HEK293T (cell line): Measurements from ENCODE around the gene TMEM238L.

Source experiments
- CTCF ChIA-PET: fragments of 350-600 bp; formaldehyde crosslinking; extraction: SDS; loops from one replicate; lab custom pipeline; 2021; ENCODE audit warnings: antibody characterized with exemption, inconsistent platforms; lab: Yijun Ruan, JAX
- POLR2A ChIA-PET: fragments of 350-600 bp; formaldehyde crosslinking; extraction: SDS; loops from one replicate; lab custom pipeline; 2020; ENCODE audit warnings: antibody characterized with exemption, inconsistent platforms; lab: Yijun Ruan, JAX
- DNase-seq: peaks from one replicate; pipeline ENCODE4 v3.0.0; 2012; ENCODE audit warnings: mixed read lengths; ENCODE audit errors: extremely low spot score
- ARNT ChIP-seq: fragments of 450-650 bp; IDR thresholded peaks from 2 replicates; pipeline ENCODE4 v1.6.1; 2017; ENCODE audit warnings: mild to moderate bottlenecking
- BHLHE40 ChIP-seq: fragments of 450-650 bp; IDR thresholded peaks from 2 replicates; pipeline ENCODE4 v1.6.1; 2016; ENCODE audit warnings: mild to moderate bottlenecking, moderate library complexity, borderline replicate concordance
- CTBP1 ChIP-seq: fragments of 450-650 bp; IDR thresholded peaks from 2 replicates; pipeline ENCODE4 v1.6.1; 2016; ENCODE audit warnings: borderline replicate concordance
- ELF4 ChIP-seq: fragments of 450-650 bp; IDR thresholded peaks from 2 replicates; pipeline ENCODE4 v1.6.1; 2017; ENCODE audit warnings: antibody characterized with exemption
- FOXA1 ChIP-seq: fragments of 450-650 bp; IDR thresholded peaks from 2 replicates; pipeline ENCODE4 v1.6.1; 2016; ENCODE audit warnings: mild to moderate bottlenecking
- FOXK2 ChIP-seq: fragments of 450-650 bp; IDR thresholded peaks from 2 replicates; pipeline ENCODE4 v1.6.1; 2016; ENCODE audit warnings: mild to moderate bottlenecking
- FOXM1 ChIP-seq: fragments of 450-650 bp; IDR thresholded peaks from 2 replicates; pipeline ENCODE4 v1.6.1; 2017; ENCODE audit warnings: mild to moderate bottlenecking, borderline replicate concordance
- HDGF ChIP-seq: fragments of 450-650 bp; IDR thresholded peaks from 2 replicates; pipeline ENCODE4 v1.6.1; 2017; ENCODE audit warnings: antibody characterized with exemption, borderline replicate concordance
- L3MBTL2 ChIP-seq: fragments of 450-650 bp; conservative IDR thresholded peaks from 2 replicates; pipeline ENCODE4 v1.6.1; 2016; ENCODE audit warnings: mild to moderate bottlenecking
- LEF1 ChIP-seq: fragments of 450-650 bp; IDR thresholded peaks from 2 replicates; pipeline ENCODE4 v1.6.1; 2017; ENCODE audit warnings: mild to moderate bottlenecking, borderline replicate concordance
- NFRKB ChIP-seq: fragments of 450-650 bp; IDR thresholded peaks from 2 replicates; pipeline ENCODE4 v1.6.1; 2016; ENCODE audit warnings: mild to moderate bottlenecking, moderate library complexity
- PKNOX1 ChIP-seq: fragments of 450-650 bp; IDR thresholded peaks from 2 replicates; pipeline ENCODE4 v1.6.1; 2016
- SP1 ChIP-seq: fragments of 450-650 bp; IDR thresholded peaks from 2 replicates; pipeline ENCODE4 v1.6.1; 2017
- SUZ12 ChIP-seq: fragments of 450-650 bp; IDR thresholded peaks from 2 replicates; pipeline ENCODE4 v1.6.1; 2016; ENCODE audit warnings: mild to moderate bottlenecking
- TARDBP ChIP-seq: fragments of 450-650 bp; IDR thresholded peaks from 2 replicates; pipeline ENCODE4 v1.6.1; 2016
- ZNF384 ChIP-seq: fragments of 450-650 bp; IDR thresholded peaks from 2 replicates; pipeline ENCODE4 v1.6.1; 2016

The TMEM238L gene

DNA sequence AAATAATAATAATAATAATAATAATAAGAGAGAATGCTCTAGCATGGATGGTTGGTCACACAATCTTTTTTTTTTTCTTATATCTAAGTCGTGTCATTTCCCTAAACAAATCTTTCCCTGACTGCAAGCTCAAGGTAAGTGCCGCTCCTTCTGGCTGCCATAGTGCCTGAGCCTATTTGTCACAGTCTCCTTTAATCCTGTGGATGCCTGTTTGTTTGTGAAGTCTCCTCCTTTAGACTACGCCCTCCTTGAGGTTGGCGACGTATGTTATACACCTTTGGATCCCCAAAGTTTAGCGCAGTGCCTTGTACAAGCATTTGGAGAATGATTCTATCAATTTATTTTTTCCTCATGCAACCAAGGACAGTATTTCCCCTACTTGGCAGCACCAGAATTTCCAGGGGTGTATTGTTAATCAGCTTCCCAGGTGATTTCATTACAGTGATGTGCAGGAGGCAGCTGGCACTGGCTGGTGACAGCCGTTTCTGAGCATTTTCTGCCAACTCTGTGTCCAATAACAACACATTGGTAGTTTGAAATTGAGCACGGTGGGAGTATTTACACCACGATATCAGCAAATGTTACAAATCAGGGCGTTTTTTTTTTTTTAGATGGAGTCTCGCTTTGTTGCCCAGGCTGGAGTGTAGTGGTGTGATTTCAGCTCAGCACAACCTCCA lies 26.6 kb downstream of the TMEM238L start:
- POLR2A ChIA-PET, result no interaction called here
- no peak for DNase-seq
- TF ChIP-seq SUZ12, result no peak
- TF ChIP-seq PKNOX1, result no peak
- no peak for TF ChIP-seq NFRKB
- TF ChIP-seq HDGF, result no peak
- no peak for TF ChIP-seq TARDBP
- TF ChIP-seq CTBP1, result no peak
- no peak for TF ChIP-seq FOXK2
- TF ChIP-seq FOXA1, result no peak
- no peak for TF ChIP-seq SP1
- no peak for TF ChIP-seq ELF4
- no peak for TF ChIP-seq BHLHE40
- no peak for TF ChIP-seq L3MBTL2
- no peak for TF ChIP-seq ZNF384
- TF ChIP-seq LEF1, result no peak
- no peak for TF ChIP-seq FOXM1
- no peak for TF ChIP-seq ARNT
- CTCF ChIA-PET, result no interaction called here

DNA sequence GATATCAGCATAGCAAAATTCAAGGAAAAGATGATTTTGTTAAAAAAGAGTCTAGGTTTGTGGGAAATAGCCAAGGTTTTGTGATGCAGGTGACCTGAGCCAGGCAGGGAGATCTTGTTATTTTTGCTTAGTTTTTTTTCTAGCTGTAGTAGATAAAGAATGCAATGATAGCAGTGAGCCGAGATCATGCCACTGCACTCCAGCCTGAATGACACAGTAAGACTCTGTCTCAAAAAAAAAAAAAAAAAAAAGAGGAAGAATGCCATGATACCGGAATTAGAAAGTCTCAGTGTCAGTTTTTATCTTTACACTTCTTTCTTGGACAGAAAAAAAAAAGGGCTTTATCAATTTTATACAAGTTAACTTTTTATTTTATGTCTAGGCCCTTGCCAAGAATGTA lies 27.5 kb downstream of the TMEM238L start:
- ChIA-PET POLR2A (no interaction called here), CTCF (no interaction called here)
- DNase-seq, result no peak
- TF ChIP-seq FOXA1 (no peak), SP1 (no peak), BHLHE40 (no peak), PKNOX1 (no peak), FOXM1 (no peak), FOXK2 (no peak), NFRKB (no peak), SUZ12 (no peak), TARDBP (no peak), ARNT (no peak), ZNF384 (no peak), HDGF (no peak), LEF1 (no peak), L3MBTL2 (no peak), ELF4 (no peak), CTBP1 (no peak)

- no peak for DNase-seq
- POLR2A ChIA-PET, result no interaction called here
- CTCF ChIA-PET, result no interaction called here
- TF ChIP-seq ELF4, result no peak
- no peak for TF ChIP-seq FOXA1
- TF ChIP-seq ZNF384, result no peak
- TF ChIP-seq CTBP1, result no peak
- no peak for TF ChIP-seq SP1
- no peak for TF ChIP-seq L3MBTL2
- TF ChIP-seq TARDBP, result no peak
- TF ChIP-seq PKNOX1, result no peak
- TF ChIP-seq LEF1, result no peak
Observed at GRCh38 chr17:10775740-10776356, 28.1 kb downstream of the TMEM238L start.

DNA sequence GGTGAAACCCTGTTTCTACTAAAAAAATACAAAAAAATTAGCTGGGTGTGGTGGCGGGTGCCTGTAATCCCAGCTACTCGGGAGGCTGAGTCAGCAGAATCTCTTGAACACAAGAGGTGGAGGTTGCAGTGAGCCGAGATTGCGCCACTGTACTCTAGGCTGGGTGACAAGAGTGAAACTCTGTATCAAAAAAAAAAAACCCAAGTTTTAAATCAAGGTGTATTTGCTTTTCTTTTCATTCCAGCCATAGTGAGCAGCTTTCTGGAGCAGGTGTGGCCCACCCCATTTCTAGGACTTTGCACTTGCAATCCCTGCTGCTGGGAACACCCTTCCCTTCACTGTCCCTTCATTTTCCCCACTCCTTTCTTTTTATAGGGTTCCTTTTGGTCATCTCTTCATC lies 28.8 kb downstream of the TMEM238L start:
- TF ChIP-seq FOXK2 (no peak), SP1 (no peak)
- DNase-seq, result no peak
- CTCF ChIA-PET, result no interaction called here
- POLR2A ChIA-PET, result no interaction called here

GRCh38 chr17:10773391-10773790 lies 30.5 kb downstream of the TMEM238L start:
- CTCF ChIA-PET, result no interaction called here
- DNase-seq, result no peak
- POLR2A ChIA-PET, result no interaction called here
- TF ChIP-seq NFRKB (no peak), FOXK2 (no peak), ARNT (no peak), FOXA1 (no peak)

DNA sequence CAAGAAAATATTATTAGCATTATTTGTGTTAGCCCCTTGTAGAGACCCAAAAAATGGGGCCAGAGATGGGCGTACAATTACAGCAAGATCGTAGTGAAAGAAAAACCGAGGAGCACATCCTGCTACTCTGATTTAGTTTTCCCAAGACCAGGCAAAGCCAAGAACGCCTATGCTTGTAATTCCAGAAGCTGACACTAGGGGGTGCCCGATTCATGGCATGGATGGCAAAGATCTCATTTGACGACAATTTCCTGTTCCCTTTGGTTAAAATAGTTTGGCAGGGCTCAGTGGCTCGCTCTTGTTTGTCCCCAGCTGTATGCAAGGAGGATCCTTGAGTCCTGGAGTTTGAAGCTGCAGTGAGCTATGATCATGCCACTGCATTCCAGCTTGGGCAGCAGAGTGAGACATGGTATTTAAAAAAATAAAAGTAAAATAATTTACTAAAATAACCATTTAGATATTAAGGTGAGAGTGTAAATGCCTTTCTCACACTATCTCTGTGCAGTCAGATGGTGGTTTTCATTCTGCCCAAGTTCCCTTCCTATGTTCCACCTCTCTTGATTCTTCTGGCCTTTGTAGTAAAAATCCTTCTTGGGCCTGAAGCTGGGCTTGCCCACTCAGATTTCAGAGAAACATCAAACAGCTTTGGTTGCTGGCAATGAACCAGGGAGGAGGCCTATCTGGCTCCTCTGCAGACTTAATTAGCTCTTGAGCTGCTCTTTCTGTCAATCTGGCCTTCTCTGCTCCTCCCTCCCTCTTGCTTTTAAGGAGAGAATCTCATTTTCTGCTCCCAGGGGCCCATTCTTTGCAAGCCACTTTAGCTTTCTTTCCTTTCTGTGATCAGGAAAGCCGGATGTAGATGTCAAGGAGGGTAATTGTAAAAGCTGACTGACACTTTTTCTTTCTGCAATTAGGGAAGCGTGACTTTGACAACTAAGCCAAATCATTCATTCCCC lies 31.2 kb downstream of the TMEM238L start:
- DNase-seq, result peak; percentile 30
- CTCF ChIA-PET, result no interaction called here
- POLR2A ChIA-PET, result no interaction called here
- TF ChIP-seq LEF1, result no peak
- TF ChIP-seq SUZ12, result no peak
- no peak for TF ChIP-seq HDGF
- TF ChIP-seq CTBP1, result no peak
- TF ChIP-seq PKNOX1, result no peak
- no peak for TF ChIP-seq FOXK2
- TF ChIP-seq ZNF384, result no peak
- TF ChIP-seq L3MBTL2, result no peak
- no peak for TF ChIP-seq TARDBP
- TF ChIP-seq SP1, result no peak
- TF ChIP-seq ARNT, result no peak
- no peak for TF ChIP-seq FOXM1
- no peak for TF ChIP-seq FOXA1
- no peak for TF ChIP-seq NFRKB
- no peak for TF ChIP-seq BHLHE40
- TF ChIP-seq ELF4, result no peak
